GM12801 (cell line): ENCODE data around the gene PABPN1.

Experiments used
- CTCF ChIP-seq: IDR thresholded peaks from one replicate; pipeline ENCODE4 v1.5.1; 2011; ENCODE audit warnings: control low read depth; ENCODE audit not compliant: insufficient read length; ENCODE audit errors: extremely low read depth

Gene PABPN1

GRCh38 chr14:23365036-23365731 lies 43.9 kb downstream of the PABPN1 start, which contains the start of gene EFS:
Gene EFS, minus strand, starts transcription at chr14:23365172. Its CDS starts 147 bp downstream, at chr14:23365025.
- no peak for TF ChIP-seq CTCF

DNA sequence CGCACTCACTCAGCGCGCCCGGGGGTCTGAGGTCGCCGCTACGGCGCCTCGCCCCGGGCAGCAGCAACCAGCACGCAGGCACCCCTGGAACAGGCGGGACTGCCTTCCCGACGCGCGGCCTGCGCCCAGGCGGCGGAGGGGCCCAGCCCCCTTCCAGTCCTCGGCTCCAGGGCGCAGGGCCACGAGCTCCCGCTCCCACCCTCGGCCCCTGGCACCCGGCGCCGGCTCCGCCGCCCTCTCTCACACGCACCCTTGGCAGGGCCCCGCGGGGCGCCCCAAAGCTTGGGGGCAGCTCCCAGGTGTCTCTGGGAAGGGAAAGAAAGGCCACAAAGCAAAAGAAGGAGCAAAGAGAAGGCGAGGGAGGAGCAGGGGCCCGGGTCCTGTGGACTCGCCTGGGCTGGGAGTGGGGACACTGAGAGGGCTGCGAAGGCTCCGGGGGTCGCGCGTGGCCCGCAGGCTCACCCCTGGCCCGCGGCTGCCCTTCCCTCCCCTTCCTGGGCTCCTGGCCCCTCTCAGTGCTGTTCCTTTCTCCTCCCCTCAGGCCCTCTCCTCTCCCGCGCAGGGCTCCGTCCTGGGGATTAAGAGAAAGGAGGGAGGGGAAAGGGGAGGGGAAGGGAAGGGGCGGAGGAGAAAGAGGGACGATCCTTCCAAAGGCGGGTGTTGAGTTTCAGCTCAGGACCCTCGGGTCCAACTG lies 44.6 kb downstream of the PABPN1 start:
- no peak for TF ChIP-seq CTCF

GRCh38 chr14:23366426-23366921 lies 45.2 kb downstream of the PABPN1 start:
- no peak for TF ChIP-seq CTCF

DNA sequence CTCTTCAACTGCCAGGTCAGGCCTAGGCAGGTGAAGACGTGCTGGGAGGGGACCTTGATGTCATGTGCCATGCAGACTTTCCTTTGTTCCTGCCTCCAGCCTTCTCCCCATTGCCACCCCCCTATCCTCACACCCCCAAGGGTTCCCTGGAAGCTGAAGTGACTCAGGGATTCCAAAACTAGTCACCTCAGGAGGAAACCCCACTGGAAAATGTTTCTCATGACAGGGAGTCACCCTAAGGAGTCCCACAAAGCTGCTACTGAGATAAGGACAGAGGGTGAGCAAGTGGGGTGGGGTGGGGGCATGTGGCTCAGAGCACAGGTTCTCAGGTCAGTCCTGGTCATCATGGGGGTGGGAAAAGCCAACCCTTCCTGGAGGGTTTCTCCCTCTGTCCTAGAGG lies 49.0 kb downstream of the PABPN1 start:
- TF ChIP-seq CTCF, result no peak

GRCh38 chr14:23371865-23372264 lies 50.6 kb downstream of the PABPN1 start:
- TF ChIP-seq CTCF, result no peak

- no peak for TF ChIP-seq CTCF
Observed at GRCh38 chr14:23372509-23372908, 51.3 kb downstream of the PABPN1 start, which contains the start of gene IL25. Gene IL25, plus strand, starts transcription at chr14:23372809.

- TF ChIP-seq CTCF, result no peak
Observed at GRCh38 chr14:23373041-23373440, 51.8 kb downstream of the PABPN1 start.
